Activated naive CD4-positive, alpha-beta T cell treated with anti-CD3 and anti-CD28 coated beads, Interleukin-2, amount 50 U/mL, for 24 hours (primary cell): ENCODE results near the gene MRPL50.

Source experiments
- H3K27ac Mint-ChIP-seq: one replicate; pipeline ENCODE4 v1.8.0; 2021; ENCODE audit warnings: mild to moderate bottlenecking, mixed read lengths
- H3K27me3 Mint-ChIP-seq: one replicate; pipeline ENCODE4 v1.8.0; 2021; ENCODE audit warnings: mixed read lengths
- H3K36me3 Mint-ChIP-seq: one replicate; pipeline ENCODE4 v1.8.0; 2021; ENCODE audit warnings: mixed read lengths
- H3K4me1 Mint-ChIP-seq: one replicate; pipeline ENCODE4 v1.8.0; 2021; ENCODE audit warnings: mixed read lengths
- H3K4me3 Mint-ChIP-seq: one replicate; pipeline ENCODE4 v1.8.0; 2021; ENCODE audit warnings: mild to moderate bottlenecking, mixed read lengths
- H3K9me3 Mint-ChIP-seq: one replicate; pipeline ENCODE4 v1.8.0; 2021; ENCODE audit warnings: mixed read lengths

The MRPL50 gene

DNA sequence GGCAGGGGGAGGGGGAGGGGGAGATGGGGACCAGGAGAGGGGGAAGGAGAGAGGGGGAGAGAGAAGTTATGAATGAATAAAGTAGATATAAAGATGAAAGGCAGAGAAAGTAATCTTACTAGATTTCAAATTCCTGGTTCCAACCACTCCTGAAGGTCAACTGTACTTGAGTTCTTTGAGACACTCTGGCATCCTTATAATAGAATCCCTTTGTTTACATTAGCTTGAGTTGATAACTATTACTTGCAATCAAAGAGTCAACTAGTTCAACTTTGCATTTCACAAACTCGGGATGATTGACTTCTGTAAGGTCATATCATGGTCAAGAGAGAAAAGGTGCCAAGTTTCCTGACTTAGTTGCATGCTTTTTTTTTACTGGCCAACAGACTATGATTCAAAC is 55.8 kb downstream of the MRPL50 start:
- no peak overlapping the region for H3K27ac Mint-ChIP-seq
- peaks cover 21% of the 10 kb centered on the region for H3K27me3 Mint-ChIP-seq
- H3K4me1 Mint-ChIP-seq, result no peaks in the 10 kb centered on the region
- no peaks in the 10 kb centered on the region for H3K9me3 Mint-ChIP-seq
- H3K36me3 Mint-ChIP-seq, result no peaks in the 10 kb centered on the region
- H3K4me3 Mint-ChIP-seq, result no peak overlapping the region

GRCh38 chr9:101341958-101342357 is 56.5 kb downstream of the MRPL50 start:
- no peaks in the 10 kb centered on the region for H3K4me1 Mint-ChIP-seq
- H3K4me3 Mint-ChIP-seq, result no peak overlapping the region
- no peaks in the 10 kb centered on the region for H3K36me3 Mint-ChIP-seq
- H3K9me3 Mint-ChIP-seq, result no peaks in the 10 kb centered on the region
- peaks cover 18% of the 10 kb centered on the region for H3K27me3 Mint-ChIP-seq
- no peak overlapping the region for H3K27ac Mint-ChIP-seq
